ENCODE measurements around the gene PCNT. TPM values are rescaled to one million over a fixed set of nuclear protein-coding genes. Genes with fewer than 3 reads are reported as not detected.

The PCNT gene
- total RNA-seq, 4 donors from 2014 or later, result 200 to 431 (median 290) TPM

GRCh38 chr21:46393941-46394594 lies 70.1 kb downstream of the PCNT start:
- in situ Hi-C loops (cut with MboI; ENCODE audit: low sequenced_read_pairs in 4 of 4), result loop anchor here in 1 of 4 donors (10.0 kb wide), 1 partner anchor 49 kb away; no protein-coding TSS in a partner anchor
- Histone ChIP-seq H3K4me1 (peaks cover 36 to 40% of the 10 kb centered on the region in 2 donors), H3K36me3 (peaks cover 5 to 58% of the 10 kb centered on the region in 2 donors), H3K27me3 (no peaks in the 10 kb centered on the region), H3K9me3 (no peaks in the 10 kb centered on the region), H3K27ac (peak overlapping the region; percentile 94 to 98 (median 95)), H3K4me3 (peak overlapping the region in 1 of 4 donors; percentile 13)
- no peak for TF ChIP-seq CTCF (IDR thresholded peaks at IDR 0.05 in 4 of 5, conservative IDR thresholded peaks at IDR 0.05 in 1 of 5)
- TF ChIP-seq POLR2A (IDR thresholded peaks at IDR 0.05), result no peak
- peak in 1 of 2 donors; percentile 56 for DNase-seq
- ATAC-seq, result peak; percentile 32 to 35
- intact Hi-C loops (cut with DNase I; ENCODE audit: low total_unique reads), result loop anchor here (1.0 to 2.0 kb wide), 2 partner anchors 19 to 45 kb away; no protein-coding TSS in a partner anchor

GRCh38 chr21:46394595-46395104 lies 70.7 kb downstream of the PCNT start:
- Histone ChIP-seq H3K9me3 (no peaks in the 10 kb centered on the region), H3K36me3 (peaks cover 5 to 58% of the 10 kb centered on the region in 2 donors), H3K27ac (peak overlapping the region; percentile 94 to 98 (median 95)), H3K4me1 (peaks cover 36 to 40% of the 10 kb centered on the region in 2 donors), H3K27me3 (no peaks in the 10 kb centered on the region), H3K4me3 (no peak overlapping the region)
- DNase-seq (peak; percentile 90 to 96), ATAC-seq (peak; percentile 68 to 77)
- intact Hi-C loops (cut with DNase I; ENCODE audit: low total_unique reads), result loop anchor here (1.0 to 2.0 kb wide), 2 partner anchors 19 to 46 kb away; no protein-coding TSS in a partner anchor
- in situ Hi-C loops (cut with MboI; ENCODE audit: low sequenced_read_pairs in 4 of 4), result loop anchor here in 1 of 4 donors (10.0 kb wide), 1 partner anchor 50 kb away; no protein-coding TSS in a partner anchor
- TF ChIP-seq CTCF (IDR thresholded peaks at IDR 0.05 in 4 of 5, conservative IDR thresholded peaks at IDR 0.05 in 1 of 5), result peak in 2 of 5 experiments; percentile 19 to 52
- TF ChIP-seq POLR2A (IDR thresholded peaks at IDR 0.05), result peak; percentile 51 to 71

- TF ChIP-seq CTCF (IDR thresholded peaks at IDR 0.05 in 4 of 5, conservative IDR thresholded peaks at IDR 0.05 in 1 of 5) (no peak), POLR2A (IDR thresholded peaks at IDR 0.05) (peak in 1 of 2 donors; percentile 23)
- peaks cover 5 to 65% of the 10 kb centered on the region in 2 donors for H3K36me3 ChIP-seq
- intact Hi-C loops (cut with DNase I; ENCODE audit: low total_unique reads), result no loop called here
- peak; percentile 9 to 12 for ATAC-seq
- H3K4me1 ChIP-seq, result peaks cover 27 to 32% of the 10 kb centered on the region in 2 donors
- peak in 1 of 2 donors; percentile 76 for DNase-seq
- in situ Hi-C loops (cut with MboI; ENCODE audit: low sequenced_read_pairs in 4 of 4), result loop anchor here in 1 of 4 donors (10.0 kb wide), 1 partner anchor 53 kb away; no protein-coding TSS in a partner anchor
- no peaks in the 10 kb centered on the region for H3K27me3 ChIP-seq
- peak overlapping the region; percentile 94 to 98 (median 95) for H3K27ac ChIP-seq
- H3K9me3 ChIP-seq, result no peaks in the 10 kb centered on the region
- no peak overlapping the region for H3K4me3 ChIP-seq
Measured at GRCh38 chr21:46397211-46397905, 73.4 kb downstream of the PCNT start.

GRCh38 chr21:46397993-46398392 lies 74.0 kb downstream of the PCNT start:
- in situ Hi-C loops (cut with MboI; ENCODE audit: low sequenced_read_pairs in 4 of 4), result loop anchor here in 1 of 4 donors (10.0 kb wide), 1 partner anchor 53 kb away; no protein-coding TSS in a partner anchor
- H3K36me3 ChIP-seq, result peaks cover 5 to 68% of the 10 kb centered on the region in 2 donors
- no peak overlapping the region for H3K4me3 ChIP-seq
- no peak for ATAC-seq
- no peaks in the 10 kb centered on the region for H3K27me3 ChIP-seq
- intact Hi-C loops (cut with DNase I; ENCODE audit: low total_unique reads), result no loop called here
- H3K27ac ChIP-seq, result peak overlapping the region; percentile 94 to 98 (median 95)
- no peaks in the 10 kb centered on the region for H3K9me3 ChIP-seq
- no peak for TF ChIP-seq POLR2A (IDR thresholded peaks at IDR 0.05)
- TF ChIP-seq CTCF (IDR thresholded peaks at IDR 0.05 in 4 of 5, conservative IDR thresholded peaks at IDR 0.05 in 1 of 5), result no peak
- DNase-seq, result no peak
- H3K4me1 ChIP-seq, result peaks cover 21 to 25% of the 10 kb centered on the region in 2 donors
